Esophagus squamous epithelium (tissue), 4 donors: ENCODE data around the gene RPS6KB2.

Experiments used
- CTCF ChIP-seq, 6 experiments: fragments of 450-650 bp in 4 of 6; fragments of 200-600 bp in 2 of 6; sonication (generic) in 2 of 6; IDR thresholded peaks; one replicate each; pipeline ENCODE4 v1.5.1; 2016 to 2019; ENCODE audit warnings: antibody characterized with exemption in 6 of 6, mild to moderate bottlenecking in 4 of 6, moderate library complexity in 4 of 6
- POLR2A ChIP-seq, 4 donors: fragments of 450-650 bp; IDR thresholded peaks; one replicate each; pipeline ENCODE4 v1.6.1; 2017; ENCODE audit warnings: antibody characterized with exemption in 4 of 4, mild to moderate bottlenecking in 4 of 4, moderate library complexity in 3 of 4

GRCh38 chr11:67483831-67484665, 55.8 kb downstream of the RPS6KB2 start:
- TF ChIP-seq CTCF (IDR thresholded peaks at IDR 0.05), result no peak
- no peak for TF ChIP-seq POLR2A (IDR thresholded peaks at IDR 0.05)
